CD4-positive, alpha-beta T cell treated with Interleukin-15 for 1 hour (primary cell): ENCODE data around the gene TBC1D8.

Source experiments
- DNase-seq: peaks from one replicate; pipeline ENCODE4 v3.0.0-alpha.2; 2020

The TBC1D8 gene

DNA sequence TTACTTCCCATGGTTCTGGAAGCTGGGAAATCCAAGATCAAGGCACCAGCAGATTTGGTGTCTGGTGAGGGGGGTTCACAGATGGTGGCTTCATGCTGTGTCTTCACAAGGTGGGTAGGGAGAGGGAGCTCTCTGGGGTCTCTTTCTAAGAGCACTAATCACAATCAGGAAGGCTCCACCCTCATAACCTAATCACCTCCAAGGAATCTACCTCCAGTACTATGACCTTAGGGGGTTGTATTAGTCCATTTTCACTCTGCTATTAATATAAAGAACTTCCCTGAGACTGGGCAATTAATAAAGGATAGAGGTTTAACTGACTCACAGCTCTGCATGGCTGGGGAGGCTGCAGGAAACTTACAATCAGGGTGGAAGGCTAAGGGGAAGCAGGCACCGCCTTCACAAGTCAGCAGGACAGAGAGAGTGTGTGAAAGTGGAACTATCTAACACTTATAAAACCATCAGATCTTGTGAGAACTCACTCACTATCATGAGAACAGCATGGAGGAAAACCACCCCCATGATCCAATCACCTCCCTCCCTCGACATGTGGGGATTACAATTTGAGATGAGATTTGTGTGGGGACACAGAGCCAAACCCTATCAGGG lies 17.6 kb downstream of the TBC1D8 start:
- no peak for DNase-seq

DNA sequence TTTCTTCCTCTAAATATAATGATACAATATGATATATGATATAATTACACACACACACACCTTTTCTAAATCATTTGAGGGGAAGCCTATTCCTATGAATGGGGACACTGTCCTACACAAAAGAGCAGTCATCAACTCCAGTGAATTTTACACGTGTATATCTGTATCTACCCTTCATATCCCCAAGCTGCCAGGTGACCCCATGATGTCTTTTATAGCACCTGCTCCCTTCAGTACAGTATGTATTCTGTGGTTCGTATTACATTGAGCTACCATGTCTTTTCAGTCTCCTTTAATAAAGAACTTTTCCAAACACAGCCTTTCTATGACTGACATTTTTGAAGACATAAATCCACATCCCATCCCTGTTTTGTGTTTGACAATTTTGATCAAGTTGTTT lies 19.0 kb downstream of the TBC1D8 start:
- DNase-seq, result no peak

DNA sequence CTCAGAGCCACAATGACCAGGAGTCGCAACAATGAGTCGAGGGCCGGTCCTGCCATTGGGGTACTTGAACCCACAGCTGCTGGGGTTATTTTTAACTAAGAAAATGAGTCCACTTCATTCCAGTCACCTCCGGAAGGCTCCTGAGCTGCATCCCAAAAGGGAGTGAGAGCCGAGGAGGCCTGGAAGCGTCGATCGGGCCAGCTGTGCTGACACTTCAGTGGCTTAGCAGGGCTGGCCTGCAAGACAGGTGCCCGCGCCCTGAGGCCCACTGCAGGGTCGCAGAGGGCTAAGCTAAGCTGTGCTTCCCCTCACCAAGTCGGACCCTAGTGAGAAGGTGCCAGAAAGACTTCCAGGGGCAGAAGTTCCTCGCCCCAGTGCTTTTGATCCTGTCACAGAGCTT lies 21.1 kb downstream of the TBC1D8 start:
- DNase-seq, result no peak

DNA sequence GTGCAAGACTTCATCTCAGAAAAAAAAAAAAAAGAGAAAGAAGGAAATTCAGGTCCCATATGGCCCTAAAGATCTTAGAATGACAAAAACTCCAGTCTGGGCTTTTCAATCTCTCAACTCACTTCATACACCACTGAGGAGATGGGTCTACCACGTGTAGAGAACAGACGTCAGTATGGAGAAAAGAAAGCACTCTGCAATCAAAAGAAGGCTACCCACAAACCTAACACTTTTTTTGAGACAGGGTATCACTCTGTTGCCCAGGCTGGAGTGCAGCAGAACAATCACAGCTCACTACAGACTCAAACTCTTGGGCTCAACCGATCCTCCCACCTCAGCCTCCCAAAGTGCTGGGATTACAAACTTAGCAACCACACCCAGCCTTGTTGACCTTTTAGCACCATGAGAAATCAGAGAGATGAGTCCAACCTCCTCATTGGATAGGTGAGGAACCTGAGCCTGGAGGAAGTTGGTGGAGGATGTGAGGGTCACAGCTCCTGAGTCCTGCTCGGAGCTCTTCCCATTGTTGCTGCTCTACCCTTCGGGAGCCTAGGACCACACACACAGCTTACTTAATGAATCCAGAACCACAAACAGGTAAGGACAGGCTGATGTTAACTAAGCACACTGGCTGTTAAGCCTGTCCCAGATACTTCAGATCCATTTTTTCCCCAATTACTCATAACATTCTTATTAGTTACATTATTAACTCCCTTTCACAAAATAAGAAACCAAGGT lies 23.7 kb downstream of the TBC1D8 start:
- DNase-seq, result no peak

DNA sequence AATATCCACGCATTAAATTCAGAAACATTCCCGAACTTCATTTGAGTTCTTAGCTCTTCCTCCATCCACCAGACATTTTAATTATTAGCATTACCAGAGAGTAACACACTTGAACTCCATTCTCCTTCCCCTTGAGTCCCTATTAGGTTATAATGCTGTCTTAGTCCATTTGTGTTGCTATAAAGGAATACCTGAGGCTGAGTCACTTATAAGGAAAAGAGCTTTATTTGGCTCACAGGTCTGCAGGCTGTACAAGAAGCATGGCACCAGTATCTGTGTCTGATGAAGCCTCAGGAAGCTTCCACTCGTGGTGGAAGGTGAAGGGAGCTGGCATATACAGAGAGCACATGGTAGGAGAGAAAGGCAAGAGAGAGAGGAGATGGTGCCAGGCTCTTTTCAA lies 25.4 kb downstream of the TBC1D8 start:
- DNase-seq, result no peak

DNA sequence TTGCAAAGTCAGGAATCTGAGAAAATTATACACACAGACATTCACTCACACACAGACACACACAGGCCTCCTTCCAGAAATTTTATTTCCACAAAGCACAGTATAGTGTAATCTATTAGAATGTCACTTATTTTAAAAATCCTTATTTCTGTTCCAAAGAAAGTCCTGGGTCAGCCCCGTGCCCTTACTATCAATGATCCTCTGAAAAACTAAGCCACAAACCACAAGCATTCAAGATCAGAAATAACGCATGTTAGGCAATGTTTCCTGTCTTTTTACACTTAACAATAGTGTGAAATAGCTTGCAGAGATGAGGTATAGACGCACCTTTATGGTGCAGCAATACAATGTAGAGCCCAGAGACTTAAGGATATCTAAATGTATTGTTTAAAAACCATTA lies 25.8 kb downstream of the TBC1D8 start:
- no peak for DNase-seq

DNA sequence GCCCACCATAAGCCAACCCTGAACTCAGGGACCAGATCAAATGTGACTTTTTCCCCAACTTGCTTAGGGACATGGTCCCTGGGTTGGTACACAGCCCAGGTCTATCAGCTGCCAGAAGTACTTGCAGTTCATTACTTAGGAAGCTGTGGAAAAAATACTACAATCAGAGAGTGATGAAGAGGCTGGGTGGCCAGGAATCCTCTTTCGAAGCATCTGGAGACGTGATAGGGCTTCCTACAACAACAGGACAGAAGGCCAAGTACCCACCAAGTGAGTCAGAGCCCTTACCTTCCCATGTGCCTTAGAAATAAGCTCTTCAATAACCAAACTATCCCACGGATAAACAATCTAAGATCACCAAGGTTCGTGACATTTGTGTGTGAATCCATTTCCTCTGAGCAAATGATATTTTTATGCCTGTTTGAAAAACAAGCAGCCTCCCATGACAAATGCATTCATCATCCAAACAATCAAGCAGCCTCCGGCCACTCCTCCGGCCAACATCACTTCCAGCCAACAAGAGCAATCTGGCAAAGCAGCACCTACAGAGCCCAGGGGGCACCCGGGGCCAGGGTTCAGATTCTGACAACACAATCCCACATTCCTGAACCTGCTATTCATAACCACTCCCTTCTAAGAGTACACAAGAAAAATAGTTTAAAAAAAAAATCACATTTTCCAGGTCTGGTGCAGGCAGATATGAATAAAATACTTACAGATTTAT lies 26.4 kb downstream of the TBC1D8 start:
- no peak for DNase-seq

DNA sequence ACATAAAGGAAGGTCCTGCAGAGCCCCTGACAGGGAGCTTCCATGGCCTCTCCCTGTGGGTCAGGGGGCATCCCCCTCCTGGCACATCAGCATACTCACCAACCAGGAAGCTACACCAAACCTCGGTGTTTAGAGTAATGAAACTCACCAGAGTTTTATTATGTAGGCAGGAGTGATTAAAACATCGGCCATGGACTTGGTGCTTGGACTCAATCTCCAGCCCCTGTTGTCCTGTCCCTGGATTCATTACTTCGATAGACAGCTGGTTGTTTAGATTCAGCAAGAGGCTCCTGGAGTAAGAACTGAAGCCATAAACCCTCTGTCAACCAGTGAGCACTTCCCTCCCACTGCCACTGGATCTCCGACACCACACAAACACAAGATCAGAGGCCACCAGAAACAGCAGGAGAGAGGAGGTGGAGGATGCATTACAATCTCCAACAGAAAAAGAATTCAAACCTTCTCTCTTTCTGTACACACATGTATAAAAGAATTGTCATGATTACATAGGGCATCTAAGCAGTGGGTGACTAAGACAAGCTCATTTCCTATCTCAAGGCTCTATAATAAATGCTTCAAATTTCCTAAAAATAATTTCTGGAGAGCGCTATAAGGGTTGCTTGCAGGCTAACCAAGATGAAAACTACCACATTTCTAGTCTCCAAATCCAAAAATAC lies 27.2 kb downstream of the TBC1D8 start:
- no peak for DNase-seq

DNA sequence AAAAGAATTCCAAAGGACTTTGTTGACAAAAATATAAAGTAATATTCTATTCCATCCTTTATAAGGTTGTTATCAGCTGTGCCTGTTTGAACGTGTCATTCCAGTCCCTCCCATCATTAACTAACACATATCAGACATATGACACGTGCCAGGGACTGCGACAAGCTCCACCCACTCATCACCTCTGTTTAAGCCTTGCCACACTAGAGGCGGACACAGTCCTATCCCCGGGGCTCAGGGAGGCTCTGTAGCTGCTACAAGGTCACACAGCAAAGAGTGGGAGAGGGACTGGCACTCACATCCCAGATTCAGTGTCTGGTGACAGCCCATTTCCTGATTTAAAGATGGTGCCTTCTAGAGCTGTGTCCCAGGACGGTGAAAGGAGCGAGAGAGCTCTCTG lies 30.0 kb downstream of the TBC1D8 start:
- no peak for DNase-seq

DNA sequence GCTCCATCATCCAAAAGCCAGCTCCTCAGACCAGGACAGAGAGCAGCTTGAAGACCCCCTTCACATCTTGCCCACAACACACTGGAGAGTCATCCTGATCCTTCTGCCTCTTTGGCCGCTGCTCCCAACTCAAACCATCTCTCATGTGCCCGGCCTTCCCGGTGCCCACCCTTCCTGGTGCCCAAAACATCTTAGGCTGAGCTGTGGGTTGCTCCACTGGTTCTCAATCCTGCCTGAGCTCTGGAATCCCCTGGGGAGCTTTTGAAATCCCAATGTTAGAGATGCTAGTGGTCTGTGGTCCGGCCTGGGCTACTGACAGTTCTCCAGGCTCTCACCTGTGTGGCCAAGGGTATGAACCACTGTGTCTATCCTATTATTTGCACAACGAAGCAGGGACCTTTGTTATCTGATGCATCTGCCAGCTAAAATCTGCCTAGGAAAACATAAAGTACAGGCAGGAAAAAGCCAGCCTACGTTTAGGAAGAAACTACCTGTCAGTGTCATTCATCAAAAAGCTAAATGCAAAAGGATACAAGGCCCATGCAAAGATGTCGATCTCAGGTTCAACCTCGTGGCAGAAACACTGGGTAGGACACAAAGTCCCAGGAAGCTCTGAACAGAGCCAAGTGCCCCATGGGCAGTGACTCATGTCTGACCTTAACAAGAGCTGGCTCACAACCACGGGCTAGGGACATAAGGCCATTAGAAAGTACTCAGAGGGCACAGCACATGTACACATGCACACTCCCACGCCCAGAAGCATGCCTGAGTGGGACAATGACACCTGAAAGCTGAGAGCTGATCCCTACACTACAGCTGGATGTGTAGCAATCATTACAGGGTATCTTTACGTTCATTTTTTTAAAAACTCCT lies 30.8 kb downstream of the TBC1D8 start:
- DNase-seq, result no peak

DNA sequence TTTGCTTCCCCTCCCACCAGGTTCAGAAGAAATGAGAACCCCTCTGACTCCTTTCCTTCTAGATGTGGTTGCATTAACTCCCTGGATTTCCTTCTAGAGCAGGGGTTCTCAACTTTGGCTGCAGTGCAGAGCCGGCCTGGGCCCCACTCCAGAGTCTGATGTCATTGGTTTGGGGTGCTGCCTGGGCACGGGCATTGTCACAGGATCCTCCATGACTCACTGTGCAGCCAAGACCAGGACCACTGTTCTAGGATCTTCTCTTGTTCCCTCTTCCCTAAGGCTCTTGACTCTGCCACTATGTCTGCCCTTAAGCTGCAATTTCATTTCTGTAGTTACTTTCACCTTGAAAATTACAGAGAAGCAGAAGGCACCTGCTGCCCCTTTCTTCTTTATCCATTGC lies 31.8 kb downstream of the TBC1D8 start:
- DNase-seq, result no peak

DNA sequence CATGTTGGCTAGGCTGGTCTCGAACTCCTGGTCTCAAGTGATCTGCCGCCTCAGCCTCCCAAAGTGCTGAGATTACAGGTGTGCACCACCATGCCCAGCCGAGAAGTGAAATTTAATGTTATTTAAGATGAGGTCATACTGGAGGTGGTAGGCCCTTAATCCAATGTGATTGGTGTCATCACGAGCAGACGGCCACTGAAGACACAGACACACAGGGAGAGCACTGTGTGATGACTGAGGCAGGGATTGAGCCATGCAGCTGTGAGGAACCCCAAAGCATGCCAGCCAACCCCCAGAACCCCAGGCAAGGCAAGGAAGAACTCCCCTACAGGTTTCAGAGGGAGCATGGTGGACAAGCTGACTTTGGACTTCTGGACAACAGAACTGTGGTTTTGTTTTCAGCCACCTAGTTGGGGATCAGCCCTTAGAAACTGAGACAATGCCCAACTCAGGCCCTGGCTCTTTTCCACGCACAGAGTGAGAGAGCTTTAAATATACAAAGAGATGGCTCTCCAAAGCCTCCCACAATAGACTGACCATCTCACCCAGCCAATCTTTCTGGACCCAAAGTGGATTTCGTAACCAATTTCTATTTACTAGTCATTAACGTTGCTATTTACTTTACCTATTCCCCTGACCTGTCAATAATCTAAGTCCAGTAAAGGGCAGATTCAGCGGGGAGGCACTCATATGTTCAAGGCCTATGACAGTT lies 34.2 kb downstream of the TBC1D8 start:
- no peak for DNase-seq

DNA sequence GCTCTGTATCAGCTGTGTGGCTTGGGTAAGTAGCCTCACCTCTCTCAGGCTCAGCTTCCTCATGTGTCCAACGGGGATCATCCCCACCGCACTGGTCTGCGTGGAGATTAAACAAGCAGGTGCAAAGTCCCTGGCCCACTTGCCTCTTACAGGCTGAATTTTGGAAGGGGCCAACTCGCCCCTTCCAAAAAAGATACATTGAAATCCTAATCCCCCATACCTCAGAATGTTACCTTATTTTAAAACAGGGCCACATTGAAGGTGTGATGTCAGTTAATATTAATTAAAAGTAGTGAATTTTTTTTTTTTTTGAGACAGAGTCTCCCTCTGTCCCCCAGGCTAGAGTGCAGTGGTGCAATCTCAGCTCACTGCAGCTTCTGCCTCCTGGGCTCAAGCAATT lies 34.8 kb downstream of the TBC1D8 start:
- no peak for DNase-seq

DNA sequence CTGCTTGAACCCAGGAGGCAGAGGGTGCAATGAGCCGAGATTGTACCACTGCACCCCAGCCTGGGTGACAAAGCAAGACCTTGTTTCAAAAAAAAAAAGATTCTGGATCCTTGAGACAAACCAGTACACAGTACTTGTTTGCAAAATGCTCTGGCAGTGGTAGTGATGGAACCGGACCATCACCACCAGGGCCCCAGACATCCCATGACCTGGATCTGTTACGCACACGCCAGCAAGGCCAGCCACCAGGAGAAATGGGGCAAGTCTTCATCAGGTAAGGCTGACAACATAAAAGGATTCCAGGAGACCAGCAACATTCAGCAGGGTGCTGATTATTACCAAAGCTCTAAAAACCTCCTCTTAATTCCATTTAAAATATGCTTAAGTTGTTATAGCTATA lies 35.5 kb downstream of the TBC1D8 start:
- DNase-seq, result no peak

DNA sequence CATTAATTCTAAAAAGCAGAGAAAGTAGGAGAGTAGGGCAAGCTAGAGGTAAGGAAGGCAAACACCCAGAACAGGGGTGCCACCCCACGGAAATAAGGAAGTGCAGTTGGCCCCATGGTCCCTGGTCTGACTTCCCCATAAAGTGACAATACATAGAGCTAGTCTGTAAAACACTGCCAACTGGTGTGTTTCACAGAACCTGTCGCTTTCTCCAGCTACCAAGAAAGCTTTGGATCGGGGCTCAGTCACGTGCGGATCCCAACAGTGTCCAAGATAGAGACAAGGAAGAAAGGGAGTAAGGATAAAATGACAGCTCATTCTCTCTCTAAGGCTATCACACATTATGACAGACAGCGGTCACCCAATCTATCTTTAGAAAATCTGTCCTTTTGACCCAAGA lies 36.4 kb downstream of the TBC1D8 start:
- peak; percentile 46 for DNase-seq

DNA sequence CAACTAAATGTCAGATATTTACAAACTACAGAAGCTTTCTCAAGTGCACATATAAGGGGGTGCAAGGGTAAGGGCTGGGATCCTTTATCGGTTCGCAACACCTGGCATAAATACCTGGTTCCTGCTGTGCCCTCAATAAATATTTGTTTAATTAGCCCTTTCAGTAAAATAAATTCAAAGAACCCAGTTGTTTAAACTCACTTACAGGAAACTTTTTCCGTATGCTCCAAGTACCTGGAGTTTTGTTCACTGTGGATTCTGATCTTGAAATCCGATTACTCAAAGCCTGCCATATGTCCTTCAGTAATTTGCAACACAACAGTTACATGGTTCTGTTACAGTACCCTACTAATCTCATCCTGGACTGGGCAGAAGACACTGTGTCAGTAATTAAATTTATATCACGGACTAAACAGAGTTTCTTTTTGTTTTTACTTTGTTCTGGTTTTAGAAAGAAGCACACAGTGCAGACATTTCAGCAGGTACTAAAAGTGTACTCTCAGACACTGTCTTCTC lies 36.9 kb downstream of the TBC1D8 start:
- no peak for DNase-seq

DNA sequence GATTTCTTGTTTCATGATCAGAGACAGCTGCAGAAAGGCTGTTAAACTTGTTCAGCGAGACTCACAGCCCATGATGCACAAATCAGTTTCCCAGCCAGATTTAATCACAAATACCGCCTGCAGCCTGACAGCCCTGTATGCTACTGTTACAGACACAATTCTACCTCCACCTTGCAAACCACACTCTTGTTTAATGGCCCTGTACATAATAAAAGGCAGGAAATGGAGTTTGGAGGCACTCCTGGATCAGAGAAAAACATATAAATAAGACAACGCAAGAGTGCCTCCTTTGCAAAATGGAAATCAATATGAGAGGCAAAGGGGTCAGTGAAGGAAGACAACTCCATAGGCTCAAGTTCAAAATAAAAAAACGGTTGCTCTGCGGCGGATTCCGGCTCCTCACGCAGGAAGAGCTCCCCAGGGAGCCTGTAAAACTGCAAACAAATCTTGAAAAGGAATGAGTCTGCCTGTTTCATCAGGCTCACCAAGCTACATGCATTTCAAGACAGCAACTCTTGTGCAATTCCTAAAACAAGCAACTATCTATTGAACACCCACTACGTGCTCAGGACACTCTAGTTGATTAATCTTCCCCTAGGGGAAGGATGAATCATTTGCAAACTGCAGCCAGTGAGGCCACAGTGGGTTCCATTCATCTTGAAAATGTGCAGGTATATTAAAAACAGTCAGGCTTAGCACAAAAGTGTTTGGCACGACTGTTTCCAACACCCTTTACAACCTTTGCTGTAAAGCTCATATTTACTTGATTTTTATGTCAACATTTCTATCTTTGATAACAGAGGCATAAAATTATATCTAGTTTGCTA lies 37.5 kb downstream of the TBC1D8 start:
- no peak for DNase-seq

DNA sequence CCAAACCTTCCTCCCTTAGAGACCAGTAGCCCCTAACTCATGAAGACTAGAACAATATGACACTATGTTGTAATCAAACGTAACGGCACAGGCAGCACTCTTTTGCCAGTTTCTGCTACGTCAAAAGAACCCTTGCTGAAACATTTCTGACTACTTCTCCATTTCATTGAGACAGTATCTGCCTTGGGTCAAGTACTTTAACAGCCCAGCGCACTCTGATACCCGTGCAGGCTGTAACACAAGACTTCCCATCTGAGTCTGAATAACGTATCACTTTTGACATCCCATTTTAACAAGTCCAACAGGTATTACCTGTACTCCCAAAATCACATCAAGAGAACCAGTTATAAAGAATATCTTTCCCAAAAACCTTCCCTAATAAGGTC lies 38.4 kb downstream of the TBC1D8 start:
- DNase-seq, result no peak

DNA sequence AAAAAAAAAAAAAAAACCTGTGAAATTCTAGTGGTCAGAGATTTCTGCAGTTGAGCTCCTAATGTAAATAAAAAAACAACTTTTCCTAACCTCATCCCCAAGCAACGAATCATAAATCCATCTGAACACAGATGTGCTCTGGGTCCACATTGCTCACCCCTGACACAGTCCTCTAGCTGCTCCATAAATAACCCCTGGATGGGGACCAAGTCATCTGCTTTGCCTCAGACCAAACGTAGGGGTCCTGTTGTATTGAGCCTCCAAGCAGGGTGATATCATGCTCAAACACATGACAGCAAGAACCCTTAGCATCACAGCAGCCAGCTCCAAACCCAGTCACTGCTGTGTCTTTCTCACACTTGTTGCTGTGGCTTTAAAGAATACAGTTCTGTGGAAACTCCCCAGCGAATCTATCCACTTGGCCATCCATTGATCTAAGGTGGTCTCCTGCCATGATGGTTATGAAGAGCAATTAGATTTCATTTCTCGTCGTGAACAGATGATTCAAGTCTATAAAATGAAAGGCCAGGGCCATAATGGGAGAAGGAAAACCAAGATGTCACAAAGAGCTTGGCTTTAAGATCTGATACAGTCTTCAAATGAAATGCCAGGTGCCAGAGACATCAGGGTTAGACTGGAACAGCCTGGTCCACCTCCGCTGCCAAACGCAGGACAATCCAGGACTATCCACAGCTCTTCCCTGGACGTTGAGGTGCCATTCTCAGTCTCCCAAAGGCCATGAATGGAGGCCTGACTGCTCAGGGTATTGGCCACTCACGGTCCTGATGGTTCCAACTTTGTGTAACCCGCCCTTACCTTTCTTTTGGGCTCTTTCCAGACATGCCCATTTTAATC lies 39.0 kb downstream of the TBC1D8 start:
- no peak for DNase-seq

DNA sequence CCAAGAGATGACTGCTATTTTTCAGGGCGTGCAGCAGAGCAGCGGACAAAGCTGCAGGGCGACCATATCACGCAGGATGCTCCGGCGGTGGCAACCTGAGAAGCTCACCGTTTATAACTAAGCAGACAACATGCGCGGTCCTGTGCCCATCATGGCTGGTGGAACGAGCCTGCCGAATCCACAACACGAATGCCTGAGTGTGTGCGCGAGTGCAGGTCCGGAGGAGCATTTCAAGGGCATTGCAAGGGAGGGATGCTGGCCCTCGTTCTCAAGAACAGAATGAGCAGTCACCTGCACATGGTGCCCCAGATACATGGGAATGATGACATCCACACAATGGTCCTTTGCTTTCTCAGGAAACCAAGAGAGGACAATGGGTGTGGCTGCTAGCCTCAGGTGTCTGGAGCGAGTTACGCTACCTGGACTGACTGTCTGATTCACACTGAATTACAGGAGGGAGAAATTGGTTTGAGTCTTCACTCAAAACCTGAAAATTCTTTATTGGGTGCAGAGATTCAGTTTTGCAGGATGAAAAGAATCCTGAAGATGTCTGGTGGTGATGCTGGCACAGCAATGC lies 39.8 kb downstream of the TBC1D8 start:
- DNase-seq, result no peak
